Liver (tissue), 3 donors: ENCODE results near the gene KIF26B.

ENCODE experiments used
- FOXA1 ChIP-seq: IDR thresholded peaks from 2 replicates; pipeline ENCODE4 v1.6.1; 2016; ENCODE audit warnings: antibody characterized with exemption
- GABPA ChIP-seq, 2 donors: IDR thresholded peaks in 1 of 2; conservative IDR thresholded peaks in 1 of 2; 2 replicates each; pipeline ENCODE4 v1.6.1; 2016; ENCODE audit warnings: antibody characterized with exemption in 2 of 2, mild to moderate bottlenecking in 1 of 2, moderate library complexity in 1 of 2
- HNF4A ChIP-seq, 2 donors: conservative IDR thresholded peaks; 2 replicates each; pipeline ENCODE4 v1.6.1; 2016; ENCODE audit warnings: antibody characterized with exemption in 2 of 2, mild to moderate bottlenecking in 2 of 2
- JUND ChIP-seq, 2 donors: IDR thresholded peaks; 2 replicates each; pipeline ENCODE4 v1.6.1; 2016; ENCODE audit warnings: antibody characterized with exemption in 2 of 2
- RAD21 ChIP-seq, 2 donors: IDR thresholded peaks; 2 replicates each; pipeline ENCODE4 v1.6.1; 2016; ENCODE audit warnings: antibody characterized with exemption in 2 of 2, mild to moderate bottlenecking in 2 of 2
- SP1 ChIP-seq: IDR thresholded peaks from 2 replicates; pipeline ENCODE4 v1.6.1; 2018; ENCODE audit warnings: antibody characterized with exemption, mild to moderate bottlenecking
- TAF1 ChIP-seq: conservative IDR thresholded peaks from 2 replicates; pipeline ENCODE4 v1.6.1; 2016; ENCODE audit warnings: antibody characterized with exemption, mild to moderate bottlenecking
- YY1 ChIP-seq: IDR thresholded peaks from 2 replicates; pipeline ENCODE4 v1.6.1; 2016; ENCODE audit warnings: antibody characterized with exemption, mild to moderate bottlenecking
- TF ChIP-seq, protein P1 (sequence below): fragments of 150-350 bp; IDR thresholded peaks from 2 replicates; pipeline ENCODE4 v1.5.1; 2017; ENCODE audit warnings: improper control_type of control experiment, low read depth, low read length; ENCODE audit not compliant: missing input control
- TF ChIP-seq, protein P2 (sequence below): IDR thresholded peaks from 2 replicates; pipeline ENCODE4 v1.6.1; 2016; ENCODE audit warnings: antibody characterized with exemption
- TF ChIP-seq, protein P3 (sequence below): IDR thresholded peaks from 2 replicates; pipeline ENCODE4 v1.6.1; 2016; ENCODE audit warnings: antibody characterized with exemption
- TF ChIP-seq, protein P4 (sequence below): IDR thresholded peaks from 2 replicates; pipeline ENCODE4 v1.6.1; 2016; ENCODE audit warnings: antibody characterized with exemption
- TF ChIP-seq, protein P5 (sequence below): IDR thresholded peaks from 2 replicates; pipeline ENCODE4 v1.6.1; 2016; ENCODE audit warnings: antibody characterized with exemption, mild to moderate bottlenecking
- donor health status: healthy.
- donor health status: healthy.

DNA sequence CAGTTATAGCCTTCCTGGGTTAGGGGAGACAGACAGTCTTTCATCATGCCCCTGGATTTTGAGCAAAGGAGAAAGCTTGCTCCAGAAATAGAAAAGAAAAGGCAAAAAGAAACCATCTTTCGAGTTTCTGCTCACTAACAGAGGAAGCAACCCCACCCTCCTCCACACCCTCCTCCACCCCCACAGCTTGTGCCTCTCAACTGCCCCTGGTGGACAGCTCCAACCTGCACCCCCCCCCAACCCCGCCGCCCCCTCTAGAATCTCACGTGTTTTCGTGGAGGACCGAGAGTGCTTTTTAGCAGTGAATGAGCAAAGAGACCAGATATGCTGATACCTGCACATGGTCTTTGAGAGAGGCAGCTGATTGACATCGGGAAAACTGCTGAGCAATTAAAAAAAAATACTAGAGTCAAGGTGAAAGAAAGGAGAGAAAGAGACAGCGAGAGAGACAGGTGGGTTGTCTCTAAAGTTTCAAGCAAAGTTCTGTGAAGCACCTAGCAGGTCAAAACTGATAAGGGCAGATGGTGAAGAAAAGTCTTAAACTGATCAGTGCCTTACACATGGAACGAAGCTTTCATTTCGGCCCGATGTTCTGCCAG lies 358.3 kb downstream of the KIF26B start:
- TF ChIP-seq, protein P1, sequence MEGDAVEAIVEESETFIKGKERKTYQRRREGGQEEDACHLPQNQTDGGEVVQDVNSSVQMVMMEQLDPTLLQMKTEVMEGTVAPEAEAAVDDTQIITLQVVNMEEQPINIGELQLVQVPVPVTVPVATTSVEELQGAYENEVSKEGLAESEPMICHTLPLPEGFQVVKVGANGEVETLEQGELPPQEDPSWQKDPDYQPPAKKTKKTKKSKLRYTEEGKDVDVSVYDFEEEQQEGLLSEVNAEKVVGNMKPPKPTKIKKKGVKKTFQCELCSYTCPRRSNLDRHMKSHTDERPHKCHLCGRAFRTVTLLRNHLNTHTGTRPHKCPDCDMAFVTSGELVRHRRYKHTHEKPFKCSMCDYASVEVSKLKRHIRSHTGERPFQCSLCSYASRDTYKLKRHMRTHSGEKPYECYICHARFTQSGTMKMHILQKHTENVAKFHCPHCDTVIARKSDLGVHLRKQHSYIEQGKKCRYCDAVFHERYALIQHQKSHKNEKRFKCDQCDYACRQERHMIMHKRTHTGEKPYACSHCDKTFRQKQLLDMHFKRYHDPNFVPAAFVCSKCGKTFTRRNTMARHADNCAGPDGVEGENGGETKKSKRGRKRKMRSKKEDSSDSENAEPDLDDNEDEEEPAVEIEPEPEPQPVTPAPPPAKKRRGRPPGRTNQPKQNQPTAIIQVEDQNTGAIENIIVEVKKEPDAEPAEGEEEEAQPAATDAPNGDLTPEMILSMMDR: no peak
- TF ChIP-seq JUND (IDR thresholded peaks at IDR 0.05) (no peak), FOXA1 (no peak), RAD21 (IDR thresholded peaks at IDR 0.05) (no peak), HNF4A (conservative IDR thresholded peaks at IDR 0.05) (no peak), TAF1 (no peak), YY1 (no peak), GABPA (IDR thresholded peaks at IDR 0.05 in 1 of 2, conservative IDR thresholded peaks at IDR 0.05 in 1 of 2) (no peak), SP1 (no peak)
- TF ChIP-seq, protein P2, sequence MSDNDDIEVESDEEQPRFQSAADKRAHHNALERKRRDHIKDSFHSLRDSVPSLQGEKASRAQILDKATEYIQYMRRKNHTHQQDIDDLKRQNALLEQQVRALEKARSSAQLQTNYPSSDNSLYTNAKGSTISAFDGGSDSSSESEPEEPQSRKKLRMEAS: no peak
- TF ChIP-seq, protein P3, sequence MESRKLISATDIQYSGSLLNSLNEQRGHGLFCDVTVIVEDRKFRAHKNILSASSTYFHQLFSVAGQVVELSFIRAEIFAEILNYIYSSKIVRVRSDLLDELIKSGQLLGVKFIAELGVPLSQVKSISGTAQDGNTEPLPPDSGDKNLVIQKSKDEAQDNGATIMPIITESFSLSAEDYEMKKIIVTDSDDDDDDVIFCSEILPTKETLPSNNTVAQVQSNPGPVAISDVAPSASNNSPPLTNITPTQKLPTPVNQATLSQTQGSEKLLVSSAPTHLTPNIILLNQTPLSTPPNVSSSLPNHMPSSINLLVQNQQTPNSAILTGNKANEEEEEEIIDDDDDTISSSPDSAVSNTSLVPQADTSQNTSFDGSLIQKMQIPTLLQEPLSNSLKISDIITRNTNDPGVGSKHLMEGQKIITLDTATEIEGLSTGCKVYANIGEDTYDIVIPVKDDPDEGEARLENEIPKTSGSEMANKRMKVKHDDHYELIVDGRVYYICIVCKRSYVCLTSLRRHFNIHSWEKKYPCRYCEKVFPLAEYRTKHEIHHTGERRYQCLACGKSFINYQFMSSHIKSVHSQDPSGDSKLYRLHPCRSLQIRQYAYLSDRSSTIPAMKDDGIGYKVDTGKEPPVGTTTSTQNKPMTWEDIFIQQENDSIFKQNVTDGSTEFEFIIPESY: no peak
- TF ChIP-seq, protein P4, sequence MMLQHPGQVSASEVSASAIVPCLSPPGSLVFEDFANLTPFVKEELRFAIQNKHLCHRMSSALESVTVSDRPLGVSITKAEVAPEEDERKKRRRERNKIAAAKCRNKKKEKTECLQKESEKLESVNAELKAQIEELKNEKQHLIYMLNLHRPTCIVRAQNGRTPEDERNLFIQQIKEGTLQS: no peak
- TF ChIP-seq, protein P5, sequence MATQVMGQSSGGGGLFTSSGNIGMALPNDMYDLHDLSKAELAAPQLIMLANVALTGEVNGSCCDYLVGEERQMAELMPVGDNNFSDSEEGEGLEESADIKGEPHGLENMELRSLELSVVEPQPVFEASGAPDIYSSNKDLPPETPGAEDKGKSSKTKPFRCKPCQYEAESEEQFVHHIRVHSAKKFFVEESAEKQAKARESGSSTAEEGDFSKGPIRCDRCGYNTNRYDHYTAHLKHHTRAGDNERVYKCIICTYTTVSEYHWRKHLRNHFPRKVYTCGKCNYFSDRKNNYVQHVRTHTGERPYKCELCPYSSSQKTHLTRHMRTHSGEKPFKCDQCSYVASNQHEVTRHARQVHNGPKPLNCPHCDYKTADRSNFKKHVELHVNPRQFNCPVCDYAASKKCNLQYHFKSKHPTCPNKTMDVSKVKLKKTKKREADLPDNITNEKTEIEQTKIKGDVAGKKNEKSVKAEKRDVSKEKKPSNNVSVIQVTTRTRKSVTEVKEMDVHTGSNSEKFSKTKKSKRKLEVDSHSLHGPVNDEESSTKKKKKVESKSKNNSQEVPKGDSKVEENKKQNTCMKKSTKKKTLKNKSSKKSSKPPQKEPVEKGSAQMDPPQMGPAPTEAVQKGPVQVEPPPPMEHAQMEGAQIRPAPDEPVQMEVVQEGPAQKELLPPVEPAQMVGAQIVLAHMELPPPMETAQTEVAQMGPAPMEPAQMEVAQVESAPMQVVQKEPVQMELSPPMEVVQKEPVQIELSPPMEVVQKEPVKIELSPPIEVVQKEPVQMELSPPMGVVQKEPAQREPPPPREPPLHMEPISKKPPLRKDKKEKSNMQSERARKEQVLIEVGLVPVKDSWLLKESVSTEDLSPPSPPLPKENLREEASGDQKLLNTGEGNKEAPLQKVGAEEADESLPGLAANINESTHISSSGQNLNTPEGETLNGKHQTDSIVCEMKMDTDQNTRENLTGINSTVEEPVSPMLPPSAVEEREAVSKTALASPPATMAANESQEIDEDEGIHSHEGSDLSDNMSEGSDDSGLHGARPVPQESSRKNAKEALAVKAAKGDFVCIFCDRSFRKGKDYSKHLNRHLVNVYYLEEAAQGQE: no peak
